ENCODE measurements around the gene FAM43A. TPM values are rescaled to one million over a fixed set of nuclear protein-coding genes. Genes with fewer than 3 reads are reported as not detected.

FAM43A gene
- total RNA-seq, 4 donors from 2014 or later: 2.7 to 4.8 (median 4.3) TPM

DNA sequence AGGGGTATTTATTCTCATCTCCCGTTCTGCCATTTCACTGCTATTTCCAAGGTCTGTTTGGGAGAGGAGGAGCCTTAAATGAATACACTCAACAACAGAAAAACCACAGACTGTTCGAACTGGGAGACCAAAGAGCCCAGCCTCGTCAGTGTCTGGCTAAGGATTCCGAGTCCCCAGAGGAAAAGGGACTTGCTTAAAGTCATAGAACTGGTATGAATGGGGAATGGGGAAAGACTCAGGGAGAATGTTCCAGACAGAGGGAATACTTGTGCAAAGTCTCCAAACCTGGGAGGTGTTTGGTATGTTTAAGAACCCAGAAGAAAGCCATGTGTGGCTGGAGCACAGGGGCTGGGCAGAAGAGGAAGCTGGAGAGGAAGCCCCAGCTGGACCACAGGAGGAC, 46.9 kb downstream of the FAM43A start:
- ATAC-seq (no peak), DNase-seq (no peak)
- Histone ChIP-seq H3K27ac (no peak overlapping the region), H3K4me3 (no peak overlapping the region), H3K4me1 (peaks cover 0 to 4% of the 10 kb centered on the region in 2 donors), H3K27me3 (no peaks in the 10 kb centered on the region), H3K9me3 (peaks cover 0 to 5% (median 0%) of the 10 kb centered on the region in 3 donors), H3K36me3 (no peaks in the 10 kb centered on the region)
- TF ChIP-seq CTCF (IDR thresholded peaks at IDR 0.05 in 4 of 5, conservative IDR thresholded peaks at IDR 0.05 in 1 of 5): no peak
- TF ChIP-seq POLR2A (IDR thresholded peaks at IDR 0.05): no peak
- intact Hi-C loops (cut with DNase I; ENCODE audit: low total_unique reads) (no loop called here), in situ Hi-C loops (cut with MboI; ENCODE audit: low sequenced_read_pairs in 4 of 4) (no loop called here)

GRCh38 chr3:194736277-194736895, 50.7 kb downstream of the FAM43A start:
- in situ Hi-C loops (cut with MboI; ENCODE audit: low sequenced_read_pairs in 4 of 4) (no loop called here), intact Hi-C loops (cut with DNase I; ENCODE audit: low total_unique reads) (no loop called here)
- H3K27ac ChIP-seq: no peak overlapping the region
- no peaks in the 10 kb centered on the region for H3K36me3 ChIP-seq
- no peaks in the 10 kb centered on the region for H3K27me3 ChIP-seq
- peaks cover 15 to 17% of the 10 kb centered on the region in 2 donors for H3K4me1 ChIP-seq
- ATAC-seq (no peak), DNase-seq (no peak)
- TF ChIP-seq CTCF (IDR thresholded peaks at IDR 0.05 in 4 of 5, conservative IDR thresholded peaks at IDR 0.05 in 1 of 5): no peak
- TF ChIP-seq POLR2A (IDR thresholded peaks at IDR 0.05): no peak
- H3K9me3 ChIP-seq: peaks cover 0 to 5% (median 0%) of the 10 kb centered on the region in 3 donors
- no peak overlapping the region for H3K4me3 ChIP-seq

DNA sequence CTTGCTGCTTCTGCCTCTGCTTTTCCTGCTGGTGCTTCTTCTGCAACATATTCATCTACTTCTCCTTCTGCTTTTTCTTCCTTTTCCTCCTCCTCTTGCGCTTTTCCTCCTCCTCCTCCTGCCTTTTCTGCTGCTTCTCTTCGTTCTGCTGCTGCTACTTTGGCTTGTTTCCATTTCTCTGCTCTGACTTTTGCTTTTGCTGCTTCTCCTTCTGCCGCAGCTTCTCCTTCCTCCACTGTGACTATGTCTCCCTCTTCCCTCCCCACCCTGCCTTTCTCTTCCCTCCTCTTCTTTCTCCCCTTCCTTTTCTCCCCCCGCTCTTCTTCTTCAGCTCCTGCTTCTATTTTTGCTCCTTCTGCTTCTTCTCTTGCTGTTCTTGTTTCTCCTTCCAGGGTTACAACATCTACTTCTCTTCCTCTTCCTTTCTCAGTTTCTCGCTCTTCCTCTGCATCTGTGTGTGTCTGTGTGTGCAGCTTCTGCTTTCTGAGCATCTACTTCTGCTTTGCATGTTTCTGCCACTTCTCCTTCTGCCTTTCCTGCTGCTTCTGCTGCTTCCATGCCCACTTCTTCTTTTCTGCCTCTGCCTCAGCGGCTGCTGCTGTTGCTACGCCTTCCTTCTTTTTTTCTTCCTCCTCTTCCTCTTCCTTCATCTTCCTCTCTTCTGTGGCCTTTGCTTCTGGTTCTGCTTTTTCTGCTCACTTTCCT, 51.4 kb downstream of the FAM43A start:
- in situ Hi-C loops (cut with MboI; ENCODE audit: low sequenced_read_pairs in 4 of 4) (no loop called here), intact Hi-C loops (cut with DNase I; ENCODE audit: low total_unique reads) (no loop called here)
- H3K27ac ChIP-seq: no peak overlapping the region
- DNase-seq: no peak
- peaks cover 0 to 5% (median 0%) of the 10 kb centered on the region in 3 donors for H3K9me3 ChIP-seq
- no peaks in the 10 kb centered on the region for H3K27me3 ChIP-seq
- no peaks in the 10 kb centered on the region for H3K36me3 ChIP-seq
- peaks cover 15 to 17% of the 10 kb centered on the region in 2 donors for H3K4me1 ChIP-seq
- ATAC-seq: no peak
- TF ChIP-seq CTCF (IDR thresholded peaks at IDR 0.05 in 4 of 5, conservative IDR thresholded peaks at IDR 0.05 in 1 of 5) (no peak), POLR2A (IDR thresholded peaks at IDR 0.05) (no peak)
- no peak overlapping the region for H3K4me3 ChIP-seq

Other genes with a start within 250 kb of the FAM43A start
- gene ATP13A3, start 198.9 kb upstream of the FAM43A start, total RNA-seq: 10 to 100 TPM; 31.8 to 90.2 (median 57.3) TPM
- gene TMEM44, start 52.5 kb upstream of the FAM43A start, total RNA-seq: 1 to 10 TPM; 3.0 to 5.4 (median 3.1) TPM
- 10 to 100 TPM; 23.2 to 38.4 (median 28.0) TPM for gene LSG1, start 13.7 kb upstream of the FAM43A start, total RNA-seq